Hepatocyte (in vitro differentiated cells): ENCODE data around the gene C1orf21. TPM values are rescaled to one million over a fixed set of nuclear protein-coding genes. Genes with fewer than 3 reads are reported as not detected.
A peak's percentile ranks its signal among the peaks of the same experiment; 100 is the strongest.

ENCODE experiments used
- DNase-seq: peaks from one replicate; pipeline ENCODE4 v3.0.0-alpha.2; 2016; ENCODE audit warnings: low spot score
- H2AFZ ChIP-seq: fragments of 200-600 bp; sonication (generic); 2 replicates; pipeline ENCODE4 v1.6.0; 2016; ENCODE audit warnings: antibody characterized with exemption, mild to moderate bottlenecking
- H3K27ac ChIP-seq: fragments of 200-600 bp; sonication (generic); 2 replicates; pipeline ENCODE4 v1.5.1; 2016; ENCODE audit warnings: mild to moderate bottlenecking
- H3K27me3 ChIP-seq: fragments of 200-600 bp; sonication (generic); 2 replicates; pipeline ENCODE4 v1.6.1; 2016
- H3K36me3 ChIP-seq: fragments of 200-600 bp; sonication (generic); replicated peaks from 2 replicates; pipeline ENCODE4 v1.5.1; 2016; ENCODE audit warnings: low read depth; ENCODE audit not compliant: insufficient read depth
- H3K4me1 ChIP-seq: fragments of 200-600 bp; sonication (generic); 2 replicates; pipeline ENCODE4 v1.5.1; 2016; ENCODE audit warnings: mild to moderate bottlenecking, moderate library complexity; ENCODE audit not compliant: insufficient read depth
- H3K4me2 ChIP-seq: fragments of 200-600 bp; sonication (generic); 2 replicates; pipeline ENCODE4 v1.6.0; 2016
- H3K4me3 ChIP-seq: fragments of 200-600 bp; sonication (generic); 2 replicates; pipeline ENCODE4 v1.5.1; 2016; ENCODE audit warnings: mild to moderate bottlenecking
- H3K79me2 ChIP-seq: fragments of 200-600 bp; sonication (generic); 2 replicates; pipeline ENCODE4 v1.6.0; 2017; ENCODE audit warnings: mild to moderate bottlenecking
- H3K9me2 ChIP-seq: fragments of 200-600 bp; sonication (generic); replicated peaks from 2 replicates; pipeline ENCODE4 v1.6.0; 2017; ENCODE audit warnings: mild to moderate bottlenecking; ENCODE audit not compliant: insufficient read depth
- H3K9me3 ChIP-seq: fragments of 200-600 bp; sonication (generic); 2 replicates; pipeline ENCODE4 v1.5.1; 2016; ENCODE audit warnings: low read depth, mild to moderate bottlenecking
- H4K20me1 ChIP-seq: fragments of 200-600 bp; sonication (generic); 2 replicates; pipeline ENCODE4 v1.6.0; 2016; ENCODE audit warnings: mild to moderate bottlenecking; ENCODE audit not compliant: insufficient read depth, poor library complexity, severe bottlenecking
- EZH2 ChIP-seq: fragments of 200-600 bp; sonication (generic); IDR thresholded peaks from 2 replicates; pipeline ENCODE4 v1.6.1; 2016; ENCODE audit warnings: antibody characterized with exemption, mild to moderate bottlenecking, borderline replicate concordance
- EZH2phosphoT487 ChIP-seq: fragments of 200-600 bp; sonication (generic); IDR thresholded peaks from one replicate; pipeline ENCODE4 v1.6.1; 2018; ENCODE audit warnings: antibody characterized with exemption, mild to moderate bottlenecking, low read depth, moderate library complexity; ENCODE audit not compliant: unreplicated experiment, severe bottlenecking
- WGBS: methylation state at CpG from one replicate; pipeline ENCODE4 v1.1.6; 2016; ENCODE audit warnings: low lambda C conversion rate; ENCODE audit errors: missing lambda C conversion rate; 5-methylcytosine and 5-hydroxymethylcytosine counted together
- polyA plus RNA-seq: library from polyadenylated mRNA; unstranded; fragments of >200 nt; fragmentation: Nextera tagmentation; extraction: Ambion mirVana; gene quantifications from 2 replicates; pipeline ENCODE4 v1.2.1, GENCODE V29; 2016
- total RNA-seq: library from RNA; depleted of rRNA; stranded (reverse); fragments of >200 nt; gene quantifications from 2 replicates; pipeline ENCODE4 v1.2.3, GENCODE V29; 2014
- TF ChIP-seq, protein P1 (sequence below): fragments of 200-600 bp; sonication (generic); IDR thresholded peaks from 2 replicates; pipeline ENCODE4 v1.5.1; 2016; ENCODE audit warnings: antibody characterized with exemption, mild to moderate bottlenecking; ENCODE audit not compliant: poor library complexity

The C1orf21 gene
- total and polyA plus RNA-seq, 2 experiments from 2014 or later: 26.9 to 37.9 TPM

DNA sequence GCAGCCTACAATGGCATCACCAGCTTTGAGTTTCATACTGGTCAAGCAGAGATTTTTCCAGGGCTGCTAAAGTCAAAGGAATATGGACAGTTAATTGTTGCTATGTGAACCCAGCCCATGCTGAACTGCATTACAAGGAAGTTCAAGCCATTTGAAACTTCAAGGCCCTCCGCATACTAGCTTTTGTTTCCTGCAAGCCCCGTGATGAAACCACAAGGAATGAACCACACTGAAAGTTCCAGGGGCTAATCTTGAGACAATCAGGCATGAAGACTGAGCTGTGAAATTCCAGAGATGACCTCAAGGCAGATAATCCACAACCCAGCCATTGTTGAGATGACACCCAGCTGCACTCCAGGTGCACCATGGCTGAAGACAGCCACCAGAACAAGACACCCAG is 180.8 kb downstream of the C1orf21 start:
- Histone ChIP-seq H2AFZ (no peak overlapping the region), H3K9me2 (no peaks in the 10 kb centered on the region), H3K27ac (no peak overlapping the region), H3K27me3 (no peaks in the 10 kb centered on the region), H4K20me1 (no peaks in the 10 kb centered on the region), H3K4me3 (no peak overlapping the region), H3K36me3 (no peaks in the 10 kb centered on the region), H3K79me2 (no peaks in the 10 kb centered on the region), H3K4me1 (peaks cover under 1% of the 10 kb centered on the region), H3K9me3 (no peaks in the 10 kb centered on the region), H3K4me2 (no peak overlapping the region)
- 73% methylated on average over 2 of the region's 2 CpGs for WGBS
- no peak for TF ChIP-seq EZH2phosphoT487
- TF ChIP-seq EZH2: no peak
- TF ChIP-seq, protein P1, sequence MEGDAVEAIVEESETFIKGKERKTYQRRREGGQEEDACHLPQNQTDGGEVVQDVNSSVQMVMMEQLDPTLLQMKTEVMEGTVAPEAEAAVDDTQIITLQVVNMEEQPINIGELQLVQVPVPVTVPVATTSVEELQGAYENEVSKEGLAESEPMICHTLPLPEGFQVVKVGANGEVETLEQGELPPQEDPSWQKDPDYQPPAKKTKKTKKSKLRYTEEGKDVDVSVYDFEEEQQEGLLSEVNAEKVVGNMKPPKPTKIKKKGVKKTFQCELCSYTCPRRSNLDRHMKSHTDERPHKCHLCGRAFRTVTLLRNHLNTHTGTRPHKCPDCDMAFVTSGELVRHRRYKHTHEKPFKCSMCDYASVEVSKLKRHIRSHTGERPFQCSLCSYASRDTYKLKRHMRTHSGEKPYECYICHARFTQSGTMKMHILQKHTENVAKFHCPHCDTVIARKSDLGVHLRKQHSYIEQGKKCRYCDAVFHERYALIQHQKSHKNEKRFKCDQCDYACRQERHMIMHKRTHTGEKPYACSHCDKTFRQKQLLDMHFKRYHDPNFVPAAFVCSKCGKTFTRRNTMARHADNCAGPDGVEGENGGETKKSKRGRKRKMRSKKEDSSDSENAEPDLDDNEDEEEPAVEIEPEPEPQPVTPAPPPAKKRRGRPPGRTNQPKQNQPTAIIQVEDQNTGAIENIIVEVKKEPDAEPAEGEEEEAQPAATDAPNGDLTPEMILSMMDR: no peak
- DNase-seq: no peak

GRCh38 chr1:184568148-184568547 is 181.3 kb downstream of the C1orf21 start:
- Histone ChIP-seq H3K27me3 (no peaks in the 10 kb centered on the region), H3K4me2 (peak overlapping the region; percentile 10), H3K36me3 (no peaks in the 10 kb centered on the region), H3K79me2 (no peaks in the 10 kb centered on the region), H3K4me3 (no peak overlapping the region), H3K9me2 (no peaks in the 10 kb centered on the region), H3K27ac (no peak overlapping the region), H3K4me1 (no peaks in the 10 kb centered on the region), H3K9me3 (no peaks in the 10 kb centered on the region), H2AFZ (no peak overlapping the region), H4K20me1 (no peaks in the 10 kb centered on the region)
- WGBS: 86% methylated on average over 2 of the region's 2 CpGs
- TF ChIP-seq EZH2 (no peak), EZH2phosphoT487 (no peak)
- TF ChIP-seq, protein P1: no peak
- no peak for DNase-seq

DNA sequence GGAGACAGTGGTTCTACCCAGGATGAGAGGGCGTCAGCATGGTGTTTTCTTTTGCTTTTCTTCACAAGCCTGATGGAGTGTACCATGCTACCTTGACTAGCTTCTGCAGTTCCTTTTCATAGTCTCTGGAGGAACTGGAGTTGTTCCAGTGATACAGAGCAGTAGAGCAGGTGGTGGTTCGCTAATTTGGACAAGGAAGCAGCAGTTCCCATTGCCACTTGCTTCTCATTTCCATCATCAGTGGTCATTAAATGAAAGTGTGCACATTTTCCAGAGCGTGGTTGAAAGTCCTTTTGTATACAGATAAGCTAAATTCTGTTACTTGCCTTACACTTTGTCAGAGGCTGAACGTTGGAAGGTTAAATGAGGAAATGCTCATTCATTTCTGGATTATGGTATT is 182.3 kb downstream of the C1orf21 start:
- Histone ChIP-seq H3K4me3 (no peak overlapping the region), H3K79me2 (no peaks in the 10 kb centered on the region), H3K9me2 (no peaks in the 10 kb centered on the region), H4K20me1 (no peaks in the 10 kb centered on the region), H3K4me2 (peak overlapping the region; percentile 10), H2AFZ (no peak overlapping the region), H3K4me1 (no peaks in the 10 kb centered on the region), H3K9me3 (no peaks in the 10 kb centered on the region), H3K27me3 (no peaks in the 10 kb centered on the region), H3K27ac (no peak overlapping the region), H3K36me3 (no peaks in the 10 kb centered on the region)
- TF ChIP-seq, protein P1: no peak
- TF ChIP-seq EZH2 (no peak), EZH2phosphoT487 (no peak)
- no peak for DNase-seq
- 97% methylated on average over 4 of the region's 4 CpGs for WGBS

DNA sequence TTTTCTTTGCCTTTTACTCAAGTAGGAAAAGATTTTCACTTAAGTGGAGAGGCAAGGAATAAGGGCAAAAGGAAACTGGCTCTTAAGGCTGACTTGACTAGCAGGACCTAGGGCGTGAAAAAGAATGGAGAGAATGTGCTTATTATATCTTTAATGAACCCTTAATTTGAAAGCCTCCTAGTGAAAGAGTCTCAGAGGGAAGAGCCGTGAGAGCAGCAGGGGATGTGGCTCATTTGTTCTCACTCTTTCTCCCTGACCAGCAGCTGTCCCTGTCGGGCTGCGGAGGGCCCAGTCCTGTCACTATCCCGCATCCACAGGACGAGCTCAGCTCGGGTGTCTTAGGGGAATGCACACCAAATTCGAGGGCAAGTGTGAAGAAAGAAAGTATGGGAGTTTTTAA is 187.8 kb downstream of the C1orf21 start:
- Histone ChIP-seq H3K9me3 (no peaks in the 10 kb centered on the region), H3K4me2 (no peak overlapping the region), H2AFZ (no peak overlapping the region), H3K4me1 (no peaks in the 10 kb centered on the region), H3K79me2 (no peaks in the 10 kb centered on the region), H3K4me3 (no peak overlapping the region), H3K9me2 (no peaks in the 10 kb centered on the region), H3K27me3 (no peaks in the 10 kb centered on the region), H3K36me3 (no peaks in the 10 kb centered on the region), H4K20me1 (no peaks in the 10 kb centered on the region), H3K27ac (no peak overlapping the region)
- no peak for DNase-seq
- 72% methylated on average over 8 of the region's 8 CpGs for WGBS
- no peak for TF ChIP-seq EZH2phosphoT487
- TF ChIP-seq, protein P1: no peak
- no peak for TF ChIP-seq EZH2
